ENCODE measurements around the gene TGFB2.

DNA sequence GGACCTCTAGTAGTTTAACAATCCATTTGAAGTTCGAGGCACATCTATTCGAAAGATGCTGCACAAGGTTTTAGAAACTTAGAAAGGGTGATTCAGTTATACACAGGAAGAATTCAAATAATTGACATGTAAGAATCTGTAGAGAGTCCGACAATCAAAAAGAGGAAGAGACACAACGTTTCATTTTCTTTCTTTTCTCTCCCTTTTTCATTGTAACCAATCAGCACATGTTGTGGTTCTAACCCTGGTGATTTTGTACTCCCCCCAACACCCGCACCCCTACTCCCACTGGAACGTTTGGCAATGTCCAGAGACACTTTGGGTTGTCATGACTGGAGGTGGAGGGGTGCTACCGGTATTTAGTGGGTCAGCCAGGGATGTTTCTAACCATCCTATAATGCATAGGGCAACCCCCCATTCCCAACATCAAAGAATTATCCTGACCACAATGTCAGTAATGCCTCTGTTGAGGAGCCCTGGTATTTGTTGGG is 4.9 kb downstream of the TGFB2 start:
- TF ChIP-seq, protein P1, sequence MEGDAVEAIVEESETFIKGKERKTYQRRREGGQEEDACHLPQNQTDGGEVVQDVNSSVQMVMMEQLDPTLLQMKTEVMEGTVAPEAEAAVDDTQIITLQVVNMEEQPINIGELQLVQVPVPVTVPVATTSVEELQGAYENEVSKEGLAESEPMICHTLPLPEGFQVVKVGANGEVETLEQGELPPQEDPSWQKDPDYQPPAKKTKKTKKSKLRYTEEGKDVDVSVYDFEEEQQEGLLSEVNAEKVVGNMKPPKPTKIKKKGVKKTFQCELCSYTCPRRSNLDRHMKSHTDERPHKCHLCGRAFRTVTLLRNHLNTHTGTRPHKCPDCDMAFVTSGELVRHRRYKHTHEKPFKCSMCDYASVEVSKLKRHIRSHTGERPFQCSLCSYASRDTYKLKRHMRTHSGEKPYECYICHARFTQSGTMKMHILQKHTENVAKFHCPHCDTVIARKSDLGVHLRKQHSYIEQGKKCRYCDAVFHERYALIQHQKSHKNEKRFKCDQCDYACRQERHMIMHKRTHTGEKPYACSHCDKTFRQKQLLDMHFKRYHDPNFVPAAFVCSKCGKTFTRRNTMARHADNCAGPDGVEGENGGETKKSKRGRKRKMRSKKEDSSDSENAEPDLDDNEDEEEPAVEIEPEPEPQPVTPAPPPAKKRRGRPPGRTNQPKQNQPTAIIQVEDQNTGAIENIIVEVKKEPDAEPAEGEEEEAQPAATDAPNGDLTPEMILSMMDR (conservative IDR thresholded peaks at IDR 0.05 in 1 of 2, IDR thresholded peaks at IDR 0.05 in 1 of 2; ENCODE audit: extremely low read depth in 1 of 2, insufficient read depth in 1 of 2, low read depth in 1 of 2, low read length in 2 of 2), result no peak
- no peak for TF ChIP-seq EZH2 (IDR thresholded peaks at IDR 0.05; ENCODE audit: borderline replicate concordance, low read length)

Measured in mammary epithelial cell (primary cell).